ENCODE data around the gene SLC16A8. TPM values are rescaled to one million over a fixed set of nuclear protein-coding genes. Genes with fewer than 3 reads are reported as not detected.
"Not testable (repeated sequence)": the region's sequence is repeated elsewhere in the genome, so short reads cannot be mapped to it uniquely, and the experiment has no call there.

The SLC16A8 gene
- polyA plus RNA-seq, 4 donors: 0.76 to 3.3 (median 1.8) TPM

GRCh38 chr22:38088629-38089473, 4.9 kb upstream of the SLC16A8 start:
- no peak for DNase-seq (ENCODE audit: low read depth in 4 of 4, low spot score in 2 of 4)

GRCh38 chr22:38087855-38088254, 3.9 kb upstream of the SLC16A8 start:
- no peak for DNase-seq (ENCODE audit: low read depth in 4 of 4, low spot score in 2 of 4)

DNA sequence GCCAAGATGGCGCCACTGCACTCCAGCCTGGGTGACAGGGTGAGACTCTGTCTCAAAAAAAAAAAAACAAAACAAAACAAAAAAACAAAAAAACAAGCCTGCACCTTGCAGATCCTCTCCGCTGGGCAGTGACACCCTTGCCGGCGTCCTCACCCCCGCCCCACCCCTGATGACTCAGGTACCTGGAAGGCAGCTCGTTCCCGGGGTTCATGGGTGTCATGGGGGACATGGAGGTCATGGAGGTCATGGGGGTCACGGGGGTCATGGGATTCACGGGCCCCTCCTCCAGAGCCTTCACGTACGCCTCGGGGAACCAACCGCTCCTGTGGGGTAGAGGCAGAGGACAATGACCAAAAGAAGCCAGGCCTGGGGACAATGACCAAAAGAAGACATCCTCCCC, 3.0 kb upstream of the SLC16A8 start:
- DNase-seq (ENCODE audit: low read depth in 4 of 4, low spot score in 2 of 4): no peak

DNA sequence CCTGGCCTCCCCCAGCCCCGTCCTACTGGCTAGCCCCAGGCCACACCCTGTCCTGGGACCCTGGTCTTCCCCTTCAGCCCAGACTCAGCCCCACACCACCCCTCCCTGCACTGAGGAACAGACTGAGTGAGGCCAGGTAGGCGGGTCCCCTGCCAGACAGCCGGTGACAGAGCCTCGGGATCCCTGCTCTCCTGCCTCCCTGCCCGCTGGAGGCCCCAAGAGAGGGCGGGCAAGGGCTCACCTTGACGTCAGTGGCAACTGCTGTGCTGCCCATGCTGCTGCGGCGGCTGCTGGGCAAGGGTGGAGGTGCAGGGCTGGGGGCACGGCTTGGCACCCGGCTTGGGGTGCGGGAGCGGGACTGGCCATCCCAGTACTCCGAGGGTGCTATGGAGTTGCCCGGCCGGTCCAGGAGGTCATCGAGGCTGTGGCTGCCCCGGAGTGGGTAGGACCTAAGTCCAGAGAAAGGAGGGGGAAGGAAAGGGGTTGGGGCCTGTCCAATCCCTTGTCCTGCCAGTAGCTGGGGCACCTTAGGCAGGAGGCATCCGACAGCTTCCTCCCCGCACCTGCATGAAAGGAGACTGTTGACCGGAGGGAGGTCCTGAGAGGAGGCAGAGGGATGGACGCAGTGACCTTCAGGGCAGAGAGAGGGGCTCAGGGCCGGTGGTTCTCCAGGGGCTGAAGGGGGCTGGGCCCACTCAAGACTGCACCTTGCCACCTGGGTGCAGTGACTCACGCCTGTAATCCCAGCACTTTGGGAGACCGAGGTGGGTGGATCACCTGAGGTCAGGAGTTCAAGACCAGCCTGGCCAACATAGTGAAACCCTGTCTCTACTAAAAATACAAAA, 2.2 kb upstream of the SLC16A8 start:
- DNase-seq (ENCODE audit: low read depth in 4 of 4, low spot score in 2 of 4): no peak

- DNase-seq (ENCODE audit: low read depth in 4 of 4, low spot score in 2 of 4): no peak
These were observed 1.5 kb upstream of the SLC16A8 start for GRCh38 chr22:38085501-38085900.

- DNase-seq (ENCODE audit: low read depth in 4 of 4, low spot score in 2 of 4): no peak
These were observed 1.1 kb upstream of the SLC16A8 start for GRCh38 chr22:38085056-38085455.

GRCh38 chr22:38082986-38083710, 836 bp downstream of the SLC16A8 start:
- no peak for DNase-seq (ENCODE audit: low read depth in 4 of 4, low spot score in 2 of 4)

GRCh38 chr22:38081941-38082828, 1.8 kb downstream of the SLC16A8 start:
- no peak for DNase-seq (ENCODE audit: low read depth in 4 of 4, low spot score in 2 of 4)

DNA sequence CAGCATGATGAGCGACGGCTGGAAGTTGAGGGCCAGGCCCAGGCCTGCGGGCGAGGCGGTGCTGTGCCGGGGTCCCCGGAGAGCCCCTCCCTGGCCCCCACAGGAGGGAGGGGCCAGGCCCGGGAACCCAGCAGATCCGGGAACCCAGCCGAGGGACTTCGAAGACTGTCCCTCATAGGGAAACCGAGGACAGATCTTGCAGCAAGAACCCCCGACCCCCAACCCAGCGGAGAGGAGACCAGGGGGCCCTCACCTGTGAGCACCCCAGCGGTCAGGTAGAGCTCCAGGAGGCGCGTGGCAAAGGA, 2.4 kb downstream of the SLC16A8 start:
- DNase-seq (ENCODE audit: low read depth in 4 of 4, low spot score in 2 of 4): no peak

DNA sequence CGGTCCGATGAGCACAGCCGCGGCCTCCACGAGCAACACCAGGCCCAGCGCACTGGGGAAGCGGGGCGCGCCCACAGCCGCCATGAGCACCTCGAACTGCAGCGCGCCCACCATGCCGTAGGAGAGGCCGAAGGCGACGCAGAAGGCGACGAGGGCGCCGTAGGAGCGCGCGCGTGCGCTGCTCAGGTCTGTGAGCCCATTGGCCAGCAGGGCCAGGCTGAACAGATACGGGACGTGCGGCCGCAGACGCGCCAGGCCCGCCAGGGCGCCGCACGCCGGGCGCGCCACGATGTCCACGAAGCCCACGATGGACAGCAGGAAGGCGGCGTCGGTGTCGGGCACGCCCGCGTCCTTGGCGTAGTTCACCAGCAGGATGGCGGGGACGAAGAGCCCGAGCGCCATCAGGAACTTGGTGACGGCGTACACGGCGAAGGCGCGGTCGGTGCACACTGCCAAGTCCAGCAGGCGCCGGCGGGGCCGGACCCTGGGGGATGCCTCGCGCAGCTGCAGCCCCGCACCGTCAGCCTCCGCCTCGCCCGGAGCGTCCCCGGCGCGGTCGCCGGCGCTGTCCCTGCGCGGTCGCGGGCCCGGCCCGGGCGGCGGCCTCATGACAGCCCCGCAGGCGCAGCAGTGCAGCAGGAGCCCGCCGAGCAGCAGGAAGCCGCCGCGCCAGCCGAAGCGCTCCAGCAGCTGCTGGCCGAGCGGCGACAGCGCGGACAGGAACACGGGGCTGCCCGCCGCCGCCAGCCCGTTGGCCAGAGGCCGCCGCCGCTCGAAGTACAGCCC, 2.9 kb downstream of the SLC16A8 start:
- no peak for DNase-seq (ENCODE audit: low read depth in 4 of 4, low spot score in 2 of 4)

DNA sequence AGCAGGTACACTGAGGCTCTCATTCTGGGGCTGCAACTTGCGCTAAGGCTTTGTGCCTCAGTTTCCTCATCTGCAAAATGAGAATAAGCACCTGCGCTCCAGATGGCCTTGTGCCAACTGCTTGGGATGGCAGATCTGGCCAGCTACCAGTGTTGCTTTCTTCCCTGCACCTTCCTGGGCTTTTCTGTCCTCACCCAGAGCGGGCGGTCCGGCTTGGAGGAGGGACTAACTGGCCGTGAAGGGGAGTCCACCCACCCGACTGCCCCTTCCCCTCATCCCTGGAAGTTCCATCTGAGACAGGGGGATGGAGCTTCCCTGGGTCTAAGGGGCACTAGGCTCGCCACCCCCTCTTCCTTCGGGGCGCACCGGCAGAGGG, 3.5 kb downstream of the SLC16A8 start:
- DNase-seq (ENCODE audit: low read depth in 4 of 4, low spot score in 2 of 4): no peak

- no peak for DNase-seq (ENCODE audit: low read depth in 4 of 4, low spot score in 2 of 4)
These were observed 4.2 kb downstream of the SLC16A8 start for GRCh38 chr22:38079804-38080203.

GRCh38 chr22:38079208-38079607, 4.8 kb downstream of the SLC16A8 start:
- not testable (repeated sequence) for DNase-seq (ENCODE audit: low read depth in 4 of 4, low spot score in 2 of 4)

- DNase-seq (ENCODE audit: low read depth in 4 of 4, low spot score in 2 of 4): no peak
These were observed 5.7 kb downstream of the SLC16A8 start for GRCh38 chr22:38078046-38078840.

DNA sequence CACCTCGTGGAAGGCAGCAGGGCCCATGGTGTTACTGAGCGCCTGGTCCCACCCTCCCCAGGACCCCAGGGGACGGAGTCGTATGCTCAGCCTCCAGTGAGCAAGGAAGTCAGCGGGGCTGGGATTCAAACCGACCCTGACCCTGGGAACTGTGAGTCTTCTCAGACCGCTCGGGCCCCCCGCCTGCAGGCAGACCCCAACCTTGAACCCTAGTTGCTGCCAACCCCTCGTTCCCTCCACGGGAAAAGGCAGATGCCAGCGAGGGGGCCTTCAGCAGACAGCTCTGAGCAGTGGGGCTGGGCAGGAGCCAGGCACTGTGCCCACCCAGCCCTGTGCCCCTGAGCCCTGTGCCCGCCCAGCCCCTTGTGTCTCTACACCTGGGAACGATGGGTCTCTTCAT, 6.4 kb downstream of the SLC16A8 start:
- no peak for DNase-seq (ENCODE audit: low read depth in 4 of 4, low spot score in 2 of 4)

DNA sequence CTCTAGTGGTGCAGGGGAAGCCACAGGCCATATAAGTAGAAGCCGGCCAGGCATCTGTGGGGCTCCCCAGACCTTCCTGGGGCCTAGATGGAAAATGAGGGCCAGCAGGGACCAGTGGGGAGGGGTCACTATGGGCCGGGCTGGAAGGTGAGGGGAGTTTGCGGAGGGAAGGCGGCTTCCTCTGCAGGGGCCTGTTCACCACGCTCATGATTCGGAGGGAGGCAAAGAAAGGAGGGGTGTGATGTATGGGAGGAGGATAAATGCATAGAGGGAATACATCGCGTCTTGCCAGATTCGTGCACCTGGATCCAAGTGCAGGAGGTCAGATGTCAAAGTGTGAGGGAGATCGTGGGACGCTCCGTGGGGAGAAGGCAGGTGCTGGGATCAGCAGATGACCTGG, 6.9 kb downstream of the SLC16A8 start:
- no peak for DNase-seq (ENCODE audit: low read depth in 4 of 4, low spot score in 2 of 4)

DNA sequence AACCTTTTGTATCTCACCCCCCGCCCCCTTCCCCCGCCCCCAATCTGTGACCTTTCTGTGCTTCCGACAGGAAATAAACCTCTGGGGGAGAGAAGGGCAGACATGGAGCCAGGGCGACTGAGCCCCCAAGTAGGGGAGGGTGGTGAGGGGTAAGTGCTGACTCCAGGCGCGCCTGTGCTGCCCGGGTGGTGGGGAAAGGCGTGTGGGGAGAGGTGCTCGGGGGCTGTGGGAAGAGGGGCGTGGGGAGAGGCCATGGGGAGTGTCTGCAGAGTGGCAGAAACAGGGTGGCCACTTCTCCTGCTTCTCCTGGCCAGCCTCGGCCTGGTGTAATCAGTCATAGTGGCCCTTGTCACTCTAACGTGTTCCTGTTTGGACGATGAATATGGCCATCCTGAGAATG, 8.0 kb downstream of the SLC16A8 start:
- no peak for DNase-seq (ENCODE audit: low read depth in 4 of 4, low spot score in 2 of 4)

GRCh38 chr22:38075105-38075825, 8.7 kb downstream of the SLC16A8 start:
- DNase-seq (ENCODE audit: low read depth in 4 of 4, low spot score in 2 of 4): no peak
